Measurements from ENCODE around the gene AJUBA. TPM values are rescaled to one million over a fixed set of nuclear protein-coding genes. Genes with fewer than 3 reads are reported as not detected.

AJUBA gene
- total and polyA plus RNA-seq, 2 of the 8 experiments (the other 6 are each of a cell fraction or from before 2014, with no cell fraction given): 33.1 to 46.0 TPM

- no peak for TF ChIP-seq KDM1A (IDR thresholded peaks at IDR 0.05; ENCODE audit: borderline replicate concordance, low read length)
- TF ChIP-seq EP300 (IDR thresholded peaks at IDR 0.05; ENCODE audit: borderline replicate concordance in 1 of 2, low read depth in 2 of 2, low read length in 2 of 2): no peak
- no peak for TF ChIP-seq TCF12 (IDR thresholded peaks at IDR 0.05; ENCODE audit: low read depth, low read length)
- no peak for TF ChIP-seq POLR2A (IDR thresholded peaks at IDR 0.05; ENCODE audit: control extremely low read depth in 1 of 2, low read depth in 2 of 2, low read length in 2 of 2)
Observed at GRCh38 chr14:23018107-23018506, 35.8 kb upstream of the AJUBA start (continued).
